Activated naive CD4-positive, alpha-beta T cell treated with anti-CD3 and anti-CD28 coated beads, Interleukin-2, amount 10 ng/mL, durations not matched to agents 7 days and 5 days (primary cell): ENCODE measurements around the gene PYGM.

ENCODE experiments used
- CTCF ChIA-PET: fragments of 350-600 bp; sonication (Branson Sonifier 250); formaldehyde crosslinking; loops from one replicate; lab custom pipeline; 2021; ENCODE audit warnings: antibody characterized with exemption; lab: Charles Lee
- DNase-seq: peaks from one replicate; pipeline ENCODE4 v3.0.0-alpha.2; 2020
- H3K27ac Mint-ChIP-seq: one replicate; pipeline ENCODE4 v1.8.0; 2021; ENCODE audit warnings: mild to moderate bottlenecking, moderate library complexity, mixed read lengths
- H3K27me3 Mint-ChIP-seq: one replicate; pipeline ENCODE4 v1.8.0; 2021; ENCODE audit warnings: mild to moderate bottlenecking, mixed read lengths
- H3K36me3 Mint-ChIP-seq: one replicate; pipeline ENCODE4 v1.8.0; 2021; ENCODE audit warnings: mixed read lengths
- H3K4me1 Mint-ChIP-seq: one replicate; pipeline ENCODE4 v1.8.0; 2021; ENCODE audit warnings: mixed read lengths
- H3K4me3 Mint-ChIP-seq: one replicate; pipeline ENCODE4 v1.8.0; 2021; ENCODE audit warnings: mild to moderate bottlenecking, moderate library complexity, mixed read lengths
- H3K9me3 Mint-ChIP-seq: one replicate; pipeline ENCODE4 v1.8.0; 2021; ENCODE audit warnings: mixed read lengths

PYGM gene

DNA sequence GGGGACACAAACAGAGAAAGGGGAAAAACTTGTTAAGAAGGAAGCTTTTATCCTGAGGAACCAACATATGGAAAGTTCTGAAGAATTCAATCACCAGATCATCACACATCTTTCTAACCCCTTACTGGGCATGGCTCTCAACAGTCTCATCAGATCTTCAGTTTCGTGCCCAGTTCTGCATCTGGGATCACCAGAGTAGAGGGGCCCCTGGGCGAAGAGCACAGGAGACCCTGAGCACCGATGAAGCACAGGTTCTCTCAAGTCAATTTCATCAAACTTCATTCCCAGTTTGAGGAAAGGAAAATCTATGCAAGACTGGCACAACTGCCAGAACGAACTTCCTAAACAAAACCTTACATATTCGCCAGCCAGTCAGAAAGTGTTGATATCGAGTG, 8.5 kb upstream of the PYGM start:
- Mint-ChIP-seq H3K4me1 (peaks cover 91% of the 10 kb centered on the region), H3K36me3 (peaks cover 88% of the 10 kb centered on the region), H3K4me3 (no peak overlapping the region), H3K27me3 (no peaks in the 10 kb centered on the region), H3K9me3 (no peaks in the 10 kb centered on the region), H3K27ac (peak overlapping the region; percentile 89)
- CTCF ChIA-PET: interaction anchor here (0.9 to 15.2 kb wide), 4 partner anchors 8 to 22 kb away, joined by 4 to 208 read pairs (median 4); partner anchors contain the start of genes RASGRP2 and SF1
- DNase-seq: peak; percentile 12

DNA sequence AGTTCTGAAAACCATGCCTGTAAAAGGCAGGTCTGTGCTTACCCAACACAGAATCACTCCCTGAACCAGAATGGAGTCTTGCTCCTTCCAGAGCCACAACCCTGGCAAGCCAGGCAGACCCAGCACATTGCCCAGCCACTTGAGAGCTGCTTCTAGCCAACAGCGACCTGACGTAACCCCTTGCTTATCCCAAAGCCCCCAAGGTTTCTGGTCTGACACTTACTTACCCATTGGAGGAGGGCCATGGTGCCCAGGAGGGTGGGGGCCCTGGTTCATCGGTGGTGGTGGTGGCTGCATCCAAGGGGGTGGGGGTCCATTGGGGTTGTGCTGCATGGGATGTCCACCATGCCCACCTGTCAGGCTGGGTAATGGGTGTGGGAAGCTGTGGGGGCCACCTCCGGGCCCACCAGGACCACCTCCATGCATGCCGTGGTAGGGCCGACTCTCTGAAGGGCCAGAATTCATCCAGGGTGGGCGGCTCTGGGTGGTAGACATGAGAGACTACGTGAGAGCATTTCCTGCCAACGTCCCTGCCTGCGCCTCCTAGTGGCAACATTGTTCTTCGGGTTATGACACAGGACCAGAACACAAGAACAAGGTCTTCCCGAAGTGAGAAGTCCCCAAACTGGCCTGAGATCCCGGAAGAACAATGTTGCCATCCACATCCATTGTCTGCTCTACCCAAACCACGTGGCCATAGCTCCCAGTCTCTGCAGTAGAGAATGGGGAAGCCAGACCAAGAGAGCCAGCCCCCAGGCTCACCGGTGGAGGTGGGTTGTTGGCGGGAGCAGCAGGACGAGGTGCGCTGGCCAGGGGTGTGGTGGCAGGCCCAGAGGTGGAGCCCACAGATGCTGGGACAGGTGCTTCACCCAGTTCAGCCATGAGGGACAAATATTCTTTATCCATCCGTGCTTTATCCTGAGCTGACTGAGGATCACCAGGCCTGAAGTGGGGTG, 7.8 kb upstream of the PYGM start:
- peak overlapping the region; percentile 89 for H3K27ac Mint-ChIP-seq
- H3K4me1 Mint-ChIP-seq: peaks cover 91% of the 10 kb centered on the region
- no peaks in the 10 kb centered on the region for H3K9me3 Mint-ChIP-seq
- CTCF ChIA-PET: interaction anchor here (0.9 to 15.2 kb wide), 4 partner anchors 9 to 21 kb away, joined by 4 to 208 read pairs (median 4); partner anchors contain the start of genes RASGRP2 and SF1
- peaks cover 87% of the 10 kb centered on the region for H3K36me3 Mint-ChIP-seq
- no peaks in the 10 kb centered on the region for H3K27me3 Mint-ChIP-seq
- peak; percentile 91 for DNase-seq
- peak overlapping the region; percentile 12 for H3K4me3 Mint-ChIP-seq

DNA sequence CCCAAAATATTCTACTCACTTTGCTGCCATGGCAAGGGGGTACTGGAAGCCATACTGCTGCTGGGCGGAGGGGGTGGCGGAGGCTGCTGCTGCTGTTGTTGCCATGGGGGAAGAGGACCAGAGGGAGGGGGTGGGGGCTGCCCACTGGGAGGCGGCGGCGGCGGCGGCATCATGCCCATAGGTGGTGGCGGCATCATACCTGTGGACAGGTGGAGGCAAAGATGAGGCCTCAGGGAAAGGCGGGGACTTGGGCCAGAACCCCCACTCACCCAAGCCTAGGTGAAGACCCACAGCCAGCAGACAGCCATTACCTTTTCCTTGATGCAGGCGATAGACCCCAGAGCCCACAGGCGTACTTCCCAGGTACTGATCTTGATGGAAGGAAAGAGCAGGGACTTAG, 7.1 kb upstream of the PYGM start:
- CTCF ChIA-PET: interaction anchor here (15.2 kb wide), 1 partner anchor 20 kb away, joined by 208 read pairs; the partner anchor contains the start of gene RASGRP2
- H3K4me1 Mint-ChIP-seq: peaks cover 91% of the 10 kb centered on the region
- no peak overlapping the region for H3K4me3 Mint-ChIP-seq
- H3K36me3 Mint-ChIP-seq: peaks cover 86% of the 10 kb centered on the region
- H3K9me3 Mint-ChIP-seq: no peaks in the 10 kb centered on the region
- H3K27me3 Mint-ChIP-seq: no peaks in the 10 kb centered on the region
- peak overlapping the region; percentile 89 for H3K27ac Mint-ChIP-seq
- peak; percentile 19 for DNase-seq

GRCh38 chr11:64765851-64766665, 6.3 kb upstream of the PYGM start:
- H3K27me3 Mint-ChIP-seq: no peaks in the 10 kb centered on the region
- H3K27ac Mint-ChIP-seq: peak overlapping the region; percentile 97
- no peak overlapping the region for H3K4me3 Mint-ChIP-seq
- H3K9me3 Mint-ChIP-seq: no peaks in the 10 kb centered on the region
- peaks cover 91% of the 10 kb centered on the region for H3K4me1 Mint-ChIP-seq
- peak; percentile 20 for DNase-seq
- peaks cover 81% of the 10 kb centered on the region for H3K36me3 Mint-ChIP-seq
- CTCF ChIA-PET: interaction anchor here (1.1 to 15.2 kb wide), 3 partner anchors 8 to 19 kb away, joined by 3 to 208 read pairs (median 3); partner anchors contain the start of gene RASGRP2

DNA sequence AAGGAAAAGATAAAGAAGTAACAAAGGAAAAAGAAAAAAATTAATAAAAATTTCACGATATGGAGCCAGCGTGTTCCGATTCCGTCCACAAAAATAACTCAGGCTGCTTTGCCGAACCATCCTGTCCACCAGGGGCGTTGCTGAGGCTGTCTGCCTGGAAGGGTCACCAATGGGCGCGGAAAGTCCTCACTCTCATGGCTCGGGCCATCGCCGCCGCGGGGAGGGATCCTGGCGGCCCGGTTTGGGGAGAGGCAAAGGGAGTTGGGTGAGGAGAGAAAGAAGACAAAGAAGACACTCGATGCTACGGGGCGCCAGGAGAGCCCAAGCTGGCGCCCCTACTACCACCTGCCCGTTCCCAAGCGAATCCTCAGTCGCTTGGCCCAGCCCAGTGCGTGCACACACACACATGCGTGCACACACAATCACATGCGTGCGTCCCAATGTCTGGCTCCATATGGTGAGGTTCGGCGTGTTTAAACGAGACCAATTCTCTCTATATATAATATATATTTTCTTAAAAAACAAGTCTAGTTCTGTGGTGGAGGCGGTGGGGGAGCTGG, 5.6 kb upstream of the PYGM start:
- no peaks in the 10 kb centered on the region for H3K9me3 Mint-ChIP-seq
- H3K27ac Mint-ChIP-seq: peak overlapping the region; percentile 97
- H3K4me1 Mint-ChIP-seq: peaks cover 91% of the 10 kb centered on the region
- CTCF ChIA-PET: interaction anchor here (0.8 to 15.2 kb wide), 4 partner anchors 9 to 29 kb away, joined by 3 to 208 read pairs (median 3); partner anchors contain the start of gene RASGRP2
- no peaks in the 10 kb centered on the region for H3K27me3 Mint-ChIP-seq
- DNase-seq: peak; percentile 21
- H3K4me3 Mint-ChIP-seq: peak overlapping the region; percentile 71
- peaks cover 81% of the 10 kb centered on the region for H3K36me3 Mint-ChIP-seq

DNA sequence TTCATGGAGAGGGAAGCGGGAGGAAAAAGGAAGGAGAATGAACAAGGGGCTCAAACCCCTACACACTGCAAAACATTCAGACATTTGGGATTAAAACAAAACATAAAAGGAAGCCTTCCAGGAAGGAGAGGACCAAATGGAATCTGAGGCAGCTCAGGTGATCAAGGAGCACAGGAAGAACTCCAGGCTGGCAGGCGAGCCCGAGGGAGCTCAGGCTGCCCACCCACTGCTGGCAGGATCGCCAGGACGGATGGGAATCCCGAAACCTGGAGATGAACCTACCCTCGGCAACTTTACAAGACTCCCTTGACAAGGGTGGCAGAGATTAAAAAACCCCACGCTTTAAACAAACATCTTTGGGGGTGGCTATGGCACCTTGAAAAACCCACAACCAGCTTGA, 5.0 kb upstream of the PYGM start:
- Mint-ChIP-seq H3K4me3 (peak overlapping the region; percentile 71), H3K4me1 (peaks cover 94% of the 10 kb centered on the region), H3K9me3 (no peaks in the 10 kb centered on the region), H3K27me3 (no peaks in the 10 kb centered on the region), H3K27ac (peak overlapping the region; percentile 97), H3K36me3 (peaks cover 81% of the 10 kb centered on the region)
- DNase-seq: peak; percentile 19
- CTCF ChIA-PET: interaction anchor here (0.8 to 15.2 kb wide), 4 partner anchors 9 to 28 kb away, joined by 3 to 208 read pairs (median 3); partner anchors contain the start of gene RASGRP2

GRCh38 chr11:64764040-64764611, 4.4 kb upstream of the PYGM start:
- Mint-ChIP-seq H3K4me3 (peak overlapping the region; percentile 71), H3K4me1 (peaks cover 95% of the 10 kb centered on the region), H3K36me3 (peaks cover 76% of the 10 kb centered on the region), H3K27me3 (no peaks in the 10 kb centered on the region), H3K9me3 (no peaks in the 10 kb centered on the region), H3K27ac (peak overlapping the region; percentile 97)
- DNase-seq: peak; percentile 83
- CTCF ChIA-PET: interaction anchor here (0.9 to 15.2 kb wide), 3 partner anchors 10 to 76 kb away, joined by 3 to 208 read pairs (median 3); partner anchors contain the start of gene RASGRP2

DNA sequence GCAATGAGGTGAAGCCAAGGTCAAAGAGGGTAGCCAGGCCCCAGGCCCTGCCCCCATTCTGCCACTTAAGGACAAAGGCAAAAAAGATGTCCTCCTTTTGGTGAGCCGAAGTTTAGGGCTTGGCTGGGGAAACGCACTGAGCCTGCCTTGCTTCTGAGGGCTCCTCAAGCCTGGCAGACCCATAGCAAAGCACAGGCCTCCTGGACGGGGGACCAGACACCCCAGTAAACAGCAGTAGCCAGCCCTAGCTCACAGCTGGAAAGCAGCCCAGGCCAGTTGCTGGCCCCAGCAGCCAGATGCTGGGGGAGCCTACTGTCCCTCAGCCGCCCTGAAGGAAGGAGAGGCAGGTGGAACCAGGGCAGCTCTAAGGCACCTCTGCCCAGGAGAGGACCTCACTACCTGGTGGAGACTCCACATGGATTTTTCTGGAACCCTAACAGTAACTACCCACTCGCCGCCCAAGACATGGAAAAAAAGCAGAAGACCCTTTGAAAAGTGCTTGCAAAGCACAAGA, 3.8 kb upstream of the PYGM start:
- CTCF ChIA-PET: interaction anchor here (0.9 to 15.2 kb wide), 4 partner anchors 8 to 75 kb away, joined by 3 to 208 read pairs (median 4); partner anchors contain the start of gene RASGRP2
- Mint-ChIP-seq H3K27me3 (no peaks in the 10 kb centered on the region), H3K4me3 (peak overlapping the region; percentile 71), H3K4me1 (peaks cover 95% of the 10 kb centered on the region), H3K36me3 (peaks cover 70% of the 10 kb centered on the region), H3K27ac (peak overlapping the region; percentile 97), H3K9me3 (no peaks in the 10 kb centered on the region)
- DNase-seq: peak; percentile 39

GRCh38 chr11:64762674-64763525, 3.1 kb upstream of the PYGM start:
- Mint-ChIP-seq H3K4me1 (peaks cover 88% of the 10 kb centered on the region), H3K27ac (peak overlapping the region; percentile 97), H3K27me3 (no peaks in the 10 kb centered on the region), H3K4me3 (peak overlapping the region; percentile 71), H3K36me3 (peaks cover 64% of the 10 kb centered on the region), H3K9me3 (no peaks in the 10 kb centered on the region)
- peak; percentile 53 for DNase-seq
- CTCF ChIA-PET: interaction anchor here (0.9 to 15.2 kb wide), 4 partner anchors 9 to 74 kb away, joined by 3 to 208 read pairs (median 4); partner anchors contain the start of gene RASGRP2

DNA sequence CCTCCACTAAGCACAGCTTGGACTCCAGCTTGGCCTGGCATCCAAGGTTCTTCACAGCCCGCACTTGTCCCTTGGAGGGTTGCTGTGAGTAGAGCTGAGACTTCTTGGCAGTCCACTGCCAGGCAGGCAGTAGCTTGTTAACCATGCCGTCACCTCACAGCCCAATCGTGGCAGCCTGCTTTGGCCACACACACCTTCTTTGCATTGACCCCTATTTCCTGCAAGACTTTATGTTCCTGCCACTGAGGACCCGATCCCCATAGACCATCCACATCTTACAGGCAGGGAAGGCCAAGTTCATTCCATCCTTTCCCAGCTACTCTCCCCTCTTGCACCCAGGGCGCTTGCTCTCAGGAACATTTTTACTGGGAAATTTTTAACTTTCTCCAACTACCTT, 2.5 kb upstream of the PYGM start:
- peak overlapping the region; percentile 71 for H3K4me3 Mint-ChIP-seq
- H3K27me3 Mint-ChIP-seq: no peaks in the 10 kb centered on the region
- peak overlapping the region; percentile 97 for H3K27ac Mint-ChIP-seq
- H3K9me3 Mint-ChIP-seq: no peaks in the 10 kb centered on the region
- CTCF ChIA-PET: interaction anchor here (2.0 to 15.2 kb wide), 2 partner anchors 10 to 16 kb away, joined by 4 to 208 read pairs; partner anchors contain the start of gene RASGRP2
- peaks cover 86% of the 10 kb centered on the region for H3K4me1 Mint-ChIP-seq
- peak; percentile 13 for DNase-seq
- H3K36me3 Mint-ChIP-seq: peaks cover 62% of the 10 kb centered on the region

- peak overlapping the region; percentile 59 for H3K4me3 Mint-ChIP-seq
- H3K9me3 Mint-ChIP-seq: no peaks in the 10 kb centered on the region
- H3K27me3 Mint-ChIP-seq: no peaks in the 10 kb centered on the region
- CTCF ChIA-PET: interaction anchor here (0.9 to 15.2 kb wide), 4 partner anchors 10 to 110 kb away, joined by 3 to 208 read pairs (median 3); partner anchors contain the start of gene RASGRP2
- DNase-seq: peak; percentile 51
- peak overlapping the region; percentile 97 for H3K27ac Mint-ChIP-seq
- peaks cover 78% of the 10 kb centered on the region for H3K4me1 Mint-ChIP-seq
- H3K36me3 Mint-ChIP-seq: peaks cover 54% of the 10 kb centered on the region
Measured at GRCh38 chr11:64760759-64761420, 1.1 kb upstream of the PYGM start.
